HAP-1 (cell line): ENCODE measurements around the gene C3orf18.
A peak's percentile ranks its signal among the peaks of the same experiment; 100 is the strongest.

Source experiments
- DNase-seq, 2 experiments: peaks; one replicate each; pipeline ENCODE4 v3.0.0-alpha.2; 2016 to 2020; ENCODE audit warnings: low spot score in 2 of 2
- H3K27me3 ChIP-seq: fragments of 250-450 bp; sonication (Bioruptor Pico); 2 replicates; pipeline ENCODE4 v1.5.1; 2020; ENCODE audit warnings: low read depth, mild to moderate bottlenecking, moderate library complexity
- H3K36me3 ChIP-seq: fragments of 250-450 bp; sonication (Bioruptor Pico); replicated peaks from 2 replicates; pipeline ENCODE4 v1.5.1; 2020; ENCODE audit warnings: mild to moderate bottlenecking
- H3K4me1 ChIP-seq: fragments of 250-450 bp; sonication (Bioruptor Pico); 2 replicates; pipeline ENCODE4 v1.5.1; 2020; ENCODE audit warnings: mild to moderate bottlenecking
- H3K4me3 ChIP-seq: fragments of 250-450 bp; sonication (Bioruptor Pico); 2 replicates; pipeline ENCODE4 v1.5.1; 2020; ENCODE audit warnings: mild to moderate bottlenecking, moderate library complexity
- H3K9me3 ChIP-seq: fragments of 250-450 bp; sonication (Bioruptor Pico); 2 replicates; pipeline ENCODE4 v1.5.1; 2020; ENCODE audit warnings: mild to moderate bottlenecking, moderate library complexity
- in situ Hi-C: fragments of 300-500 bp; cut with MboI; formaldehyde crosslinking; loops from 3 replicates; pipeline ENCODE4 v1.14.3; 2020; ENCODE audit warnings: low sequenced_read_pairs, inconsistent platforms, mixed read lengths

C3orf18 gene

GRCh38 chr3:50580683-50581458 lies 13.3 kb upstream of the C3orf18 start:
- H3K4me3 ChIP-seq: no peak overlapping the region
- no peak for DNase-seq
- no peaks in the 10 kb centered on the region for H3K4me1 ChIP-seq
- H3K9me3 ChIP-seq: no peaks in the 10 kb centered on the region
- in situ Hi-C loops: no loop called here
- peaks cover 21% of the 10 kb centered on the region; the same call in 1 of the 2 replicates for H3K36me3 ChIP-seq
- H3K27me3 ChIP-seq: no peaks in the 10 kb centered on the region

GRCh38 chr3:50577348-50577747 lies 9.8 kb upstream of the C3orf18 start:
- no peak for DNase-seq
- Histone ChIP-seq H3K27me3 (no peaks in the 10 kb centered on the region), H3K9me3 (no peaks in the 10 kb centered on the region), H3K4me1 (no peaks in the 10 kb centered on the region), H3K36me3 (peaks cover 18% of the 10 kb centered on the region), H3K4me3 (no peak overlapping the region)
- in situ Hi-C loops: no loop called here

- H3K4me1 ChIP-seq: no peaks in the 10 kb centered on the region
- H3K9me3 ChIP-seq: no peaks in the 10 kb centered on the region
- peaks cover 16% of the 10 kb centered on the region for H3K36me3 ChIP-seq
- H3K4me3 ChIP-seq: no peak overlapping the region
- DNase-seq: no peak
- in situ Hi-C loops: no loop called here
- no peaks in the 10 kb centered on the region for H3K27me3 ChIP-seq
Measured at GRCh38 chr3:50575372-50575771, 7.8 kb upstream of the C3orf18 start.

- H3K27me3 ChIP-seq: no peaks in the 10 kb centered on the region
- H3K4me3 ChIP-seq: no peak overlapping the region
- H3K9me3 ChIP-seq: no peaks in the 10 kb centered on the region
- no peaks in the 10 kb centered on the region for H3K4me1 ChIP-seq
- H3K36me3 ChIP-seq: peaks cover 16% of the 10 kb centered on the region
- in situ Hi-C loops: no loop called here
- no peak for DNase-seq
Measured at GRCh38 chr3:50574444-50574831, 6.9 kb upstream of the C3orf18 start.

- Histone ChIP-seq H3K4me3 (no peak overlapping the region), H3K27me3 (no peaks in the 10 kb centered on the region), H3K36me3 (peaks cover 16% of the 10 kb centered on the region), H3K9me3 (no peaks in the 10 kb centered on the region), H3K4me1 (no peaks in the 10 kb centered on the region)
- no peak for DNase-seq
- in situ Hi-C loops: no loop called here
Measured at GRCh38 chr3:50573566-50574443, 6.3 kb upstream of the C3orf18 start.

DNA sequence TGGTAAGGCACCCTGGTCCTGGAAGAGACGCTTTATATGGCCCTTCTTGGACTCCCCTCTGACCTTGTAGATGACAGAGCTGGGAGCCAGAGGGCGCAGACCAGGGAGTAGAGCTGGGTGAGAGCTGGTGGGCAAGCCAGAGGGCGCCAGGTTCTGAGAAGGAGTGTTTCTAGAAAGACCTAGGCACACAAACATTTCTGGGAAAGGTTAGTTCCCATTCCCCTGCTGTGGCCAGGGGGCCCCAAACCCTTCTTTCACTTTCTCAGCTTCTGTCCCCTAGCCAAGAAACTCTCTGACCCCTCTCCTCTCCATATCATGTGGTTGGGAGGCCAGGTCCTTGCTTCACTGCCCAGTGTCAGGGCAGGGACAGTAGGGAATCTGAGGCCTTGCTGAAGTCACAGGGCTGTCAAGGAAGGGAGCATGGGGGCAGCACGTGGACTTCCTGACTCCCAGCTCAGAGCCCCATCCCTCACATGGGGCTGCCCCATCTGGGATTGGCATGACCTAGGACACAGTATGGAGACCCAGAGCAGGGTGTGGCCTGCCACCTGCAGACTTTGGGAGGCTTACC lies 5.3 kb upstream of the C3orf18 start:
- no peaks in the 10 kb centered on the region for H3K27me3 ChIP-seq
- in situ Hi-C loops: no loop called here
- no peak overlapping the region for H3K4me3 ChIP-seq
- no peaks in the 10 kb centered on the region for H3K9me3 ChIP-seq
- peaks cover 13% of the 10 kb centered on the region for H3K36me3 ChIP-seq
- no peak for DNase-seq
- H3K4me1 ChIP-seq: no peaks in the 10 kb centered on the region

DNA sequence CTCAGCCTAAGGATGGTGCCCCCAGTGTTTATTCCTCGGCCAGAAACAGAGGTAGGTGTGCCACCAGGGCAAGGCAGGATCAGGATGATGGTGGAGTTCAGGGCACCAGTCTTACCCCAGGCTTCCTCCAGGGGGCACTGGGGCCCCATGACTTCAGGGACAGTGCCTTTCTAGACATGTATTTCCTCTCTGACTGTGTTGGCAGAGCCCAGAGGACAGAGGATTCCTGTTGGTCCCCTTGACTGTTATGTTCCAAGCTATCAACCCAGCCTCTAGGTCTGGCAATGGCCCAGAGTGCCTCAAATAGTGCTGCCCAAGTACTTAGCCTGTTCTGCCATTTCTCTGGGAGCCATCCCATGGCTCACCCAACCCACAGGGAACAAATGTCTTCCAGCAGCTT lies 4.6 kb upstream of the C3orf18 start:
- in situ Hi-C loops: no loop called here
- DNase-seq: peak; percentile 51 to 72
- Histone ChIP-seq H3K9me3 (no peaks in the 10 kb centered on the region), H3K36me3 (peaks cover 10% of the 10 kb centered on the region), H3K4me1 (no peaks in the 10 kb centered on the region), H3K27me3 (no peaks in the 10 kb centered on the region), H3K4me3 (no peak overlapping the region)

DNA sequence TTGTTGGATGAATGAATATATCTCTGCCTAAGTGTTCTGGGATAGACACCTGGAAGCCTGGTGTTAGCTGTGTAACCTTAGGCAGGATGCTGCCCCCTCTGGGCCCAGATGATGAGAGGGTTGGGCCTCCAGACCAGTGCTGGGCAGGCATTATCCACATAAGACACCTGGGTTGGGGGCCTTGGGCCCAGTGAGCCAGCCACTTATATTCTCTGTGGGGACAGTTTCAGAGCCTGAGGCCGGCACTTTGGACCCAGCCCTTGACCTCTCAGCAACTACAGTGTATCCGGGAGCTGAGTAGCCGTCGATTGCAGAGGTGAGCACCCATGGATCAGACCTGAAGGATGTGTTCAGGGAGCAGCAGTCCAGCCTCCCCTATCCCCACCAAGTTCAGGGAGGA lies 3.9 kb upstream of the C3orf18 start:
- no peak for DNase-seq
- H3K36me3 ChIP-seq: peaks cover 6% of the 10 kb centered on the region
- in situ Hi-C loops: no loop called here
- H3K4me1 ChIP-seq: no peaks in the 10 kb centered on the region
- no peaks in the 10 kb centered on the region for H3K27me3 ChIP-seq
- no peak overlapping the region for H3K4me3 ChIP-seq
- no peaks in the 10 kb centered on the region for H3K9me3 ChIP-seq

DNA sequence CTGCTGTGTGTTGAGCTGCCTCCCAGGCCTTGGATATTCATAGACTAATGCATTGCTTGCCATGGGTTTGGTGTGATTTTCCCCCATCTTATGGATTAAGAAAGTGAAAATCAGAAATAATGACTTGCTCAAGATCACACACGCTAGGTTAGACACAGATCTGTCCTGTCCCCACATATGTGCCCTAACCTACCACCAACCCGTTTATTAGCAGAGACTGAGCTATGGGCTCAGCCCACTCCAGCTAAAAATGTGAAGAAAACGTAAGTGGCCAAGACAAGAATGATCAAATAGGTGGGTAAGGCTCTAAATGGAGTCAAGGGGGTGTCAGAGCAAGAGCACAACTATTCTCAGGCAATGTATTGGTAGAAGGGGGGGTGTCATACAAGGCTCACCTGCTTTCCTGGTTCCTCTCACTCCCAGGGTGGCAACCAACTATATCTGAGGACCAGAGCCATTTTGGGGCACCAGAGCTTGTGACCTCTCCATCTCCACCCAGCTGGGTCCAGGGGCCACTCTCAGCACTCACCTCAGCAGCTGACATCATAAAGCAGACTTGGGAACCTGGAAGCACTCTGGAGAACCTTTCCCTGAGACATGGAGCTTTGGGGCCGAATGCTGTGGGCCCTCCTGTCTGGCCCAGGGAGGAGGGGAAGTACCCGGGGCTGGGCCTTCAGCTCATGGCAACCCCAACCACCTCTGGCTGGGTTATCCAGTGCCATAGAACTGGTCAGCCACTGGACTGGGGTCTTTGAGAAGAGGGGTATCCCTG lies 3.1 kb upstream of the C3orf18 start:
- Histone ChIP-seq H3K36me3 (peaks cover 3% of the 10 kb centered on the region), H3K27me3 (no peaks in the 10 kb centered on the region), H3K4me1 (no peaks in the 10 kb centered on the region), H3K4me3 (peak overlapping the region; percentile 69), H3K9me3 (no peaks in the 10 kb centered on the region)
- no peak for DNase-seq
- in situ Hi-C loops: no loop called here

GRCh38 chr3:50568947-50569749 lies 1.6 kb upstream of the C3orf18 start, which contains the start of gene HEMK1:
HEMK1 (plus strand) TSS chr3:50569522; CDS start chr3:50571105, 1,583 bp downstream.
- H3K9me3 ChIP-seq: no peaks in the 10 kb centered on the region
- peak; percentile 92 to 99 for DNase-seq
- no peaks in the 10 kb centered on the region for H3K27me3 ChIP-seq
- H3K4me1 ChIP-seq: no peaks in the 10 kb centered on the region
- in situ Hi-C loops: no loop called here
- H3K36me3 ChIP-seq: peaks cover 3% of the 10 kb centered on the region
- H3K4me3 ChIP-seq: peak within 1 kb of the TSS; percentile 69

DNA sequence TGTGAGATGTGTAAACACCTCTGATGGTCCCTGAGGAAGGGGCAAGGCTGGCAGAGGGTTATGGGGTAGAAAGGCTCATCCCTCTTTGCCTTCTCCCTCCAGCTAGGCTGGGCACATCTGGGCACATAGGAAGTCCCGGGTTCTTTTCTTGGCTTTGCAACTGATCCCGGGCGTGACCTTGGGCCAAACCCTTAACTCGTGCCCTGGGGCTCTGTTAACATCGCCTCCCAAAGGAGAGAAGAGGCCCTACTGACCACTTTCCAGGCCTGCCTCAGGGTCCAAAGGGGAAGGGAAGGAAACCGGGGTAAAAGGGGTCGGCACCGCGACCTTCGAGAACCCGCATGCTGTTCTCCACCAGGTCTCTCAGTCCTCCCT lies 549 bp downstream of the C3orf18 start:
- Histone ChIP-seq H3K4me1 (no peaks in the 10 kb centered on the region), H3K9me3 (no peaks in the 10 kb centered on the region), H3K36me3 (no peaks in the 10 kb centered on the region; the same call in 1 of the 2 replicates), H3K27me3 (no peaks in the 10 kb centered on the region), H3K4me3 (no peak overlapping the region)
- in situ Hi-C loops: no loop called here
- DNase-seq: no peak

DNA sequence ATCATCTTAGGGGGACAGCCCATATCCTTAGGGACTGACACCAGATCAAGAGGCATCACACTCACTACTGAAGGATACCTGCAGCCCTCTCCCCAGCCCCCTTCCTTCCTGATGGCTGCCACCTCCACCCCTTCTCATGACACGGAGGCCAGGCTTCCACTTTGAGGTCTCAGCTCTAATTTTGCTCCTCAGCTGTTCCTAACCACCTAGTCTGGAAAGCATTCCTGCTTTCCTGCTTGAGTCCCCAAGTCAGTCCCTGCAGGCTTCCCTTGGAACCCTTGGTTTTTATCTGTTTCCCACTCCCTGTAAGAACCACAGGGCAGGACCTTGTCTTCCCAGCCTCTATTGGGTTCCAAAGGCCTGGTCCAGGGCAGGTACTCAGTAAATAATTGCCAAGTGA lies 3.2 kb downstream of the C3orf18 start:
- Histone ChIP-seq H3K27me3 (no peaks in the 10 kb centered on the region), H3K4me1 (no peaks in the 10 kb centered on the region), H3K36me3 (no peaks in the 10 kb centered on the region), H3K4me3 (no peak overlapping the region), H3K9me3 (no peaks in the 10 kb centered on the region)
- no peak for DNase-seq
- in situ Hi-C loops: no loop called here

DNA sequence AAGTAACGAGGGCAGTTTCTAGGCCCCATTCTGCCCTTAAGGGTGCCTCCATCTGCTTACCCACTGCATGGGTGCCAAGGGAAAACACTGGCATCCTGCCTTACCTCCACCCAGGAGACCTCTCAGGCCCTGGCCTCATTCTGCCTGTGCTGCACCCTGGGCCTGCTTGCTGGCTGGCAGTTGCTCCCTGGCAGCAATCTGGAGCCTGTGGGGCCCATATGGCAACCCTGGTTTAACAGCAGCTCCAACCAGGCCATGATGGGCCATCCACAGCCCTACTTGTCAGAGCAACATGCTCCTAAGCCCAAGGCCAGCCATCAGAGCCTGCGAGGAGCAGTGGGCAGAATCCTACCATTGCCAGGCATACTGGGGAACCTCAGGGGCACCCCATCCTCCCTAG lies 3.7 kb downstream of the C3orf18 start:
- DNase-seq: no peak
- in situ Hi-C loops: no loop called here

More for the DNA sequence above, 3.7 kb downstream of the C3orf18 start:
- 0 out of 2 replicates have a peak, but pooled peaks cover 2% of the 10 kb centered on the region for H3K27me3 ChIP-seq
- H3K4me3 ChIP-seq: no peak overlapping the region
- H3K36me3 ChIP-seq: no peaks in the 10 kb centered on the region
- H3K4me1 ChIP-seq: no peaks in the 10 kb centered on the region
- no peaks in the 10 kb centered on the region for H3K9me3 ChIP-seq
